ENCODE results near the gene GUCA1A. TPM values are rescaled to one million over a fixed set of nuclear protein-coding genes. Genes with fewer than 3 reads are reported as not detected.

Gene GUCA1A
- 2.4 TPM for polyA plus RNA-seq (2013, experiment 1 of 4)
- 4.7 TPM for polyA plus RNA-seq (2013, experiment 2 of 4)
- polyA plus RNA-seq (2013, experiment 3 of 4): 4.2 TPM
- polyA plus RNA-seq (2013, experiment 4 of 4): 5.0 TPM

DNA sequence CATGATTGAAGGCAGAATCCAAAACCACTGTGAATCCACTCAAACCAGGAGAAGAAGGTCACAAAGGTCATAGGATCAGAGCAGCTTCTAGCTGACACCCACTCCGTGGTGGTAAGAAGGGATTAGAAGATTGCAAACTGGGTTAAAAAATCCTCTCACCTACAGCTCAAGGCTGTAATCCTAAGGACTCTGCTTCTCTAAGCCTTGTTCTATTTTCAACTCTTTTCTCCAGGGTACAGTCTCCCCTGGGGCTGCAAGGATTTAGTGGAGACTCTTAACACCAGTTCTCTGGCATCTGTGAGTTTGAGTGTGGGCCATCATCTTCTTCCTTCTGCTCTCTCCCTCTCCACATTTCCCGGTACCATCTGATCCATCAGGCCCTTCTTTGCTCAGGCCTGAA, at the start of gene GUCA1A:
Gene GUCA1A (plus strand): TSS at position 264 of the 400 bp plus-strand sequence. CDS start 250 bp downstream, outside the sequence.
- Histone ChIP-seq H3K9me3 (ENCODE audit: control insufficient read depth, low read length) (no peaks in the 10 kb centered on the region), H3K4me3 (ENCODE audit: insufficient read depth, low read depth, low read length) (no peak within 1 kb of the TSS), H3K27ac (ENCODE audit: insufficient read depth, low read depth, low read length, poor library complexity, severe bottlenecking) (no peak within 1 kb of the TSS), H3K36me3 (ENCODE audit: control insufficient read depth, insufficient read depth, low read length) (no peaks in the 10 kb centered on the region), H3K4me1 (ENCODE audit: control insufficient read depth, insufficient read depth, low read length) (peaks cover 6% of the 10 kb centered on the region), H3K27me3 (ENCODE audit: control insufficient read depth, insufficient read depth, low read length, poor library complexity, severe bottlenecking) (no peaks in the 10 kb centered on the region)
- 60 to 68% methylated on average over 2 of the region's 2 CpGs for WGBS, 2 experiments

DNA sequence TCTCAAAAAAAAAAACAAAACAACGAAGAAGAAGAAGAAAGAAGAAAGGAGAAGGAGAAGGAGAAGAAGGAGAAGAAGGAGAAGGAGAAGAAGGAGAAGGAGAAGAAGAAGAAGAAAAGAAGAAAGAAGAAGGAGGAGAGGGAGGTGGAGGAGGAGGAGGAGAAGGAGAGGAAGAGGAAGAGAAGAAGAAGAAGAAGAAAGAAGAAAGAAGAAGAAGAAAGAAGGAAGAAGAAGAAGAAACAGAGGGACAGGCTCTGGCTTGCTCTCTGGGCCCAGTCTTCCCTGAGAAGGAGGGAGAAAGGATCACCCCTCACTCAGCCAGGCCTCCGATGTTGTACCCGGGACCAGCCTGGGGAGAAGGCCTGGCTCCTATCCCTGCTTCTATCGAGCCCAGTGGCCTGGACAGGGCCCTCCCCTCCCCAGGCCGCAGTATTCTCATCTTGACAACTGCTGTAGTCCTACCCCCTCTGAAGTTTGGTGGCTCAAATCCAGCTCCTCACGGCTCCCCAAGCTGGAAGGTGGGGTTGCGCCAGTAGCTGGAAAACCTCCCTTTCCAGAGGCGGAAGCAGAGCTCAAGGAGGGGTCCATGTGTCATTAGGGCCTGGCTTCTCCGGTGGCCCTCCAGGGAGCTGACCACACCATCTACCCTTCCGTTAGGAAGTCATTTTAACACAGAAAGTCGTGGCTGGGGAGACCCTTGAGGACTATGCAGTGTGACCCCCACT, 49.6 kb upstream of the GUCA1A start:
- H3K27me3 ChIP-seq (ENCODE audit: control insufficient read depth, insufficient read depth, low read length, poor library complexity, severe bottlenecking): no peaks in the 10 kb centered on the region
- H3K4me3 ChIP-seq (ENCODE audit: insufficient read depth, low read depth, low read length): no peak overlapping the region
- no peak overlapping the region for H3K27ac ChIP-seq (ENCODE audit: insufficient read depth, low read depth, low read length, poor library complexity, severe bottlenecking)
- WGBS, 2 experiments: 93 to 95% methylated on average over 11 of the region's 11 CpGs
- peaks cover 3% of the 10 kb centered on the region for H3K36me3 ChIP-seq (ENCODE audit: control insufficient read depth, insufficient read depth, low read length)
- H3K9me3 ChIP-seq (ENCODE audit: control insufficient read depth, low read length): no peaks in the 10 kb centered on the region
- no peaks in the 10 kb centered on the region for H3K4me1 ChIP-seq (ENCODE audit: control insufficient read depth, insufficient read depth, low read length)

DNA sequence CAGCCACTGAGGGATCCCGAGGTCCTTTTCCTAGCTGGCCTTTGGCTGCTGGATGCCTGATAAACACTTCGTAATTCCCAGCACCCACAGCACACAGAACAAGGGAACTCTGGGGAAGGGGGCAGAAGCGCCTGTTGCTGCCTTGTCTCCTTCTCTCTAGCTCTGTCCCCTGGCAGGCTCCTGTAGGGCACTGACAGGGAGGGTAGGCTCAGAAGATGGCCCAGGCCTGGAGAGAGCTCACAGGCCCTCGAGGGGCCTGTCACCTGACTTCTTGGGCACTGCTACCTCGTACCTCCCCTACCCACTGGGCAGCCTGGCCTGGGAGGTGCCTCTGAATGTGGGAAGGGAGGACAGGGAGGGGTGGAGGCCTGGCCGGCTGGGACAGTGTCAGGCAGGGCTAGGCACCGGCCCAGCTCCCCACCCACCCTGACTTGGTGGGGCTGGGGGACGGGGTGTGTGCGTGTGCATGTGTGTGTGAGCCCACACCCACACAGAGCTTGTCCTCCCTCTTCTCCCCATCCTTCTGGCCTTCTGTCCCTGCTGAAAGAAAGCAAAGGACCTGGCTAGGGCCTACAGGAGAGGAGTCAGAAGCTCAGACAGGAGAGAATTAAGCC, 48.8 kb upstream of the GUCA1A start:
- H3K9me3 ChIP-seq (ENCODE audit: control insufficient read depth, low read length): no peaks in the 10 kb centered on the region
- WGBS, 2 experiments: 90 to 91% methylated on average over 9 of the region's 9 CpGs
- H3K36me3 ChIP-seq (ENCODE audit: control insufficient read depth, insufficient read depth, low read length): peaks cover 3% of the 10 kb centered on the region
- H3K4me1 ChIP-seq (ENCODE audit: control insufficient read depth, insufficient read depth, low read length): no peaks in the 10 kb centered on the region
- no peaks in the 10 kb centered on the region for H3K27me3 ChIP-seq (ENCODE audit: control insufficient read depth, insufficient read depth, low read length, poor library complexity, severe bottlenecking)
- no peak overlapping the region for H3K4me3 ChIP-seq (ENCODE audit: insufficient read depth, low read depth, low read length)
- no peak overlapping the region for H3K27ac ChIP-seq (ENCODE audit: insufficient read depth, low read depth, low read length, poor library complexity, severe bottlenecking)

- Histone ChIP-seq H3K36me3 (ENCODE audit: control insufficient read depth, insufficient read depth, low read length) (peaks cover 3% of the 10 kb centered on the region), H3K9me3 (ENCODE audit: control insufficient read depth, low read length) (no peaks in the 10 kb centered on the region), H3K4me3 (ENCODE audit: insufficient read depth, low read depth, low read length) (no peak overlapping the region), H3K4me1 (ENCODE audit: control insufficient read depth, insufficient read depth, low read length) (no peaks in the 10 kb centered on the region), H3K27ac (ENCODE audit: insufficient read depth, low read depth, low read length, poor library complexity, severe bottlenecking) (no peak overlapping the region), H3K27me3 (ENCODE audit: control insufficient read depth, insufficient read depth, low read length, poor library complexity, severe bottlenecking) (no peaks in the 10 kb centered on the region)
- WGBS, 2 experiments: 93 to 96% methylated on average over 14 of the region's 14 CpGs
Observed at GRCh38 chr6:42125231-42125630, 47.9 kb upstream of the GUCA1A start.

- H3K36me3 ChIP-seq (ENCODE audit: control insufficient read depth, insufficient read depth, low read length): peaks cover 3% of the 10 kb centered on the region
Observed at GRCh38 chr6:42125663-42126062, 47.5 kb upstream of the GUCA1A start.

GRCh38 chr6:42128460-42129359, 44.5 kb upstream of the GUCA1A start:
- Histone ChIP-seq H3K4me1 (ENCODE audit: control insufficient read depth, insufficient read depth, low read length) (no peaks in the 10 kb centered on the region), H3K27me3 (ENCODE audit: control insufficient read depth, insufficient read depth, low read length, poor library complexity, severe bottlenecking) (no peaks in the 10 kb centered on the region), H3K27ac (ENCODE audit: insufficient read depth, low read depth, low read length, poor library complexity, severe bottlenecking) (no peak overlapping the region), H3K9me3 (ENCODE audit: control insufficient read depth, low read length) (no peaks in the 10 kb centered on the region), H3K4me3 (ENCODE audit: insufficient read depth, low read depth, low read length) (no peak overlapping the region), H3K36me3 (ENCODE audit: control insufficient read depth, insufficient read depth, low read length) (peaks cover 3% of the 10 kb centered on the region)
- 93 to 96% methylated on average over 25 of the region's 25 CpGs for WGBS, 2 experiments

More at GRCh38 chr6:42125663-42126062, 47.5 kb upstream of the GUCA1A start:
- no peaks in the 10 kb centered on the region for H3K27me3 ChIP-seq (ENCODE audit: control insufficient read depth, insufficient read depth, low read length, poor library complexity, severe bottlenecking)
- H3K4me1 ChIP-seq (ENCODE audit: control insufficient read depth, insufficient read depth, low read length): no peaks in the 10 kb centered on the region
- no peak overlapping the region for H3K27ac ChIP-seq (ENCODE audit: insufficient read depth, low read depth, low read length, poor library complexity, severe bottlenecking)
- WGBS, 2 experiments: 89 to 92% methylated on average over 3 of the region's 3 CpGs
- no peak overlapping the region for H3K4me3 ChIP-seq (ENCODE audit: insufficient read depth, low read depth, low read length)
- no peaks in the 10 kb centered on the region for H3K9me3 ChIP-seq (ENCODE audit: control insufficient read depth, low read length)

DNA sequence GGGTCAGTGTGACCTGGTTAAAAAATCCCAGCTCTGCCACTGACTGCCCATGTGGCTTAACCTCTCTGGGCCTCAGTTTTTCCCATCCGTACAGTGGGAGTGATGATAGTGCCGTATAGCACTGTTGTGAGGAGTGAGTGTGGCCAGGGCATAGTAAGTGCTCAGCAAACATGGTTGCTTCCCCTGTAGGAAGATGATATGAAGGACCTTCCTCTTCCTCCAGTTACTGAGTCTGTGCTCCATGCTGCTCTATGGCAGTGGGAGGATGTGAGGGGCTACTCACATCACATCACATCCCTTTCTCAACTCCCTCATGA, 43.8 kb upstream of the GUCA1A start:
- Histone ChIP-seq H3K27ac (ENCODE audit: insufficient read depth, low read depth, low read length, poor library complexity, severe bottlenecking) (no peak overlapping the region), H3K36me3 (ENCODE audit: control insufficient read depth, insufficient read depth, low read length) (peaks cover 3% of the 10 kb centered on the region), H3K4me1 (ENCODE audit: control insufficient read depth, insufficient read depth, low read length) (no peaks in the 10 kb centered on the region), H3K27me3 (ENCODE audit: control insufficient read depth, insufficient read depth, low read length, poor library complexity, severe bottlenecking) (no peaks in the 10 kb centered on the region), H3K4me3 (ENCODE audit: insufficient read depth, low read depth, low read length) (no peak overlapping the region), H3K9me3 (ENCODE audit: control insufficient read depth, low read length) (no peaks in the 10 kb centered on the region)
- 90 to 93% methylated on average over 2 of the region's 2 CpGs for WGBS, 2 experiments

DNA sequence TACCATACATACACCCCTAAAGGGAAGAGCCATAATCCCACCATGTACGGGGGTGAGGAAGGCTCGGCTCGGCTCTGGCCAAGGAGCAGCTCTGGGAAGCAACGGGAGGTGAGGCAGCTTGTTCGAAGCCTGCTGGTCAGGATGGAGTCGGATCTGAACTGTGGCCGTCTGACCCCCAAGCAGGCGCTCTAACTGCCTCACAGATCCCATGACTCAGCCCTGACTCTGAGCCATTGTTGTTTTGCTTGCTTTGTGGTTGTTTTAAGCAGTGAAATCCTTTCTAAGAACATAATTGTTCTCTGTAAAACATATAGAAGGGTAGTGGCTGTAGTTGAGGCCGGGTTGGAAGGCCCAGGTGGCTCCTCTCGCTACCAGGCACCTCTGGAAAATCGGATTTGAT, 41.6 kb upstream of the GUCA1A start:
- Histone ChIP-seq H3K36me3 (ENCODE audit: control insufficient read depth, insufficient read depth, low read length) (peaks cover 3% of the 10 kb centered on the region), H3K27me3 (ENCODE audit: control insufficient read depth, insufficient read depth, low read length, poor library complexity, severe bottlenecking) (no peaks in the 10 kb centered on the region), H3K4me1 (ENCODE audit: control insufficient read depth, insufficient read depth, low read length) (no peaks in the 10 kb centered on the region), H3K9me3 (ENCODE audit: control insufficient read depth, low read length) (no peaks in the 10 kb centered on the region), H3K27ac (ENCODE audit: insufficient read depth, low read depth, low read length, poor library complexity, severe bottlenecking) (no peak overlapping the region), H3K4me3 (ENCODE audit: insufficient read depth, low read depth, low read length) (no peak overlapping the region)
- WGBS, 2 experiments: 90 to 91% methylated on average over 11 of the region's 11 CpGs

GRCh38 chr6:42133926-42134325, 39.2 kb upstream of the GUCA1A start:
- Histone ChIP-seq H3K27me3 (ENCODE audit: control insufficient read depth, insufficient read depth, low read length, poor library complexity, severe bottlenecking) (no peaks in the 10 kb centered on the region), H3K27ac (ENCODE audit: insufficient read depth, low read depth, low read length, poor library complexity, severe bottlenecking) (no peak overlapping the region), H3K4me1 (ENCODE audit: control insufficient read depth, insufficient read depth, low read length) (peaks cover 7% of the 10 kb centered on the region), H3K36me3 (ENCODE audit: control insufficient read depth, insufficient read depth, low read length) (no peaks in the 10 kb centered on the region), H3K9me3 (ENCODE audit: control insufficient read depth, low read length) (no peaks in the 10 kb centered on the region), H3K4me3 (ENCODE audit: insufficient read depth, low read depth, low read length) (no peak overlapping the region)
- WGBS, 2 experiments: 92% methylated on average over 4 of the region's 4 CpGs

DNA sequence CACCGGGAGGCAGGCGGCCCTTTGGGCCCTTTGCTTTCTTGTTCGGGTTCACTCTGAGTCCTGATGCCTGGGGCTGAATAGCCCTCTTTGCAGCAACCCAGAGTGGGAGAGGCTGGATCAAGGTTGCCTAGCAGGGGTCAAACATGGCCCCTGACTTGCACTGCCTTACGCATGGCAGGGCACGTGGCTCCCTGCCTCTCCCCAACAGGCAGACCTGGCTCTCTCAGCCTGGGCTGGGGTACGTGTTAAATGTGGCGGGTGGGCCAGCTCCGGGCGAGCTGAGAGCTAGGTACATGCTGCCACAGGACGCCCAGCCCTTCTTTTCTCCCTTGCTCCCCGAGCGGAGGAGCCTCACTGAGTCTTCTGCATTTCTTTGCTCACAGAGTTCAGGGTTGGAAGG, 38.0 kb upstream of the GUCA1A start:
- WGBS, 2 experiments: 66 to 75% methylated on average over 12 of the region's 12 CpGs
- no peaks in the 10 kb centered on the region for H3K36me3 ChIP-seq (ENCODE audit: control insufficient read depth, insufficient read depth, low read length)
- H3K9me3 ChIP-seq (ENCODE audit: control insufficient read depth, low read length): no peaks in the 10 kb centered on the region
- H3K27ac ChIP-seq (ENCODE audit: insufficient read depth, low read depth, low read length, poor library complexity, severe bottlenecking): no peak overlapping the region
- no peaks in the 10 kb centered on the region for H3K27me3 ChIP-seq (ENCODE audit: control insufficient read depth, insufficient read depth, low read length, poor library complexity, severe bottlenecking)
- H3K4me1 ChIP-seq (ENCODE audit: control insufficient read depth, insufficient read depth, low read length): peaks cover 11% of the 10 kb centered on the region
- H3K4me3 ChIP-seq (ENCODE audit: insufficient read depth, low read depth, low read length): no peak overlapping the region

Data from ectodermal cell (in vitro differentiated cells).